ENCODE results near the gene MTHFS. TPM values are rescaled to one million over a fixed set of nuclear protein-coding genes. Genes with fewer than 3 reads are reported as not detected.

MTHFS gene
- total and polyA plus RNA-seq, 4 experiments from 2014 or later = 21.3 to 136 (median 44.2) TPM

DNA sequence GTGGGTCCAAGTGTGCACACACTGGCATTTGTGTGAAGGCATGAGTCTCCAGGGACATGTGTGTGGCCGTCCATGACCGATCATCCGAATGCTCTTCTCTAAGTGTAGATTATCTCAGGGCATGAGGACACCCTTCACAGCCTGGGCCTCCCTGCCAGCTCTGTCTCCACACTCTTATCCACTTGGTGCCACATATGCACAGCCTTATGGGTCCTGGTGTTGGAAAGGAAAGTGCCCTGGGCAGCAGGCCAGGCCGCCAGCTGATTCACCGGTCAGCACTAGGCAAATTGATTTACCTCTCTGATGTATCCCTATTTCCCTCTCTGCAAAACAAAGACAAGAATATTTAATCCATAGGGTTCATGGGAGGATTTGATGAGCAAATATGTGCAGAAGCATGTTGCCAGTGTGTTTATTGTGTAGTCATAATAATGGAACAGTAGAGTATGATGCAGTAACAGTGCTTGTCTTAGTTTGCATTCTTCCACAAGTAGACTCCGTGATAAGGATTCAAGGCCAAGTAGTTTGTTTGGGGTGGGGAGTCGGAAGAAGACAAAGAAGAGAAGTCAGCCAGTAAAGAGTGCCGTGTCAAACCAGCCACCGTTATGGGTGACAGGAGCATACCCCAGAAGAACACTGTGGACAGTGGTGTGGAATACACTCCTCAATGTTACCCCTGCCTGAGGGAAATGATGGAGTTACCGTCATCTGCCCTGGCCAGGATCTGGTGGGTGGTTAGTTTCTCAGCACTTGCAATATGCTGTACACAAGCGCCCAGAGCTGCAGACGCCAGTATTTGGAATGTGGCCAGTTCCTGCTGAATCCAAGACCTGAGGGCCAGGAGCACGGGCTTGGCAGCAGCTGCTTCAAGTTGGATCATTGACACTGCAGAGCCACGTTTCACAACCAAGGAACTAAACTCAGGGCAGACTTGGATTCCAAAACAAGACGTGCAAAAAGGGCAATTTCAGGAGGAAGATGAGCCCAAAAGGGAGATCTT lies 85.1 kb downstream of the MTHFS start:
- Mint-ChIP-seq H3K36me3 (no peaks in the 10 kb centered on the region), H3K27ac (no peak overlapping the region), H3K9me3 (peaks cover 0 to 3% (median 0%) of the 10 kb centered on the region in 8 donors), H3K27me3 (peaks cover 0 to 5% of the 10 kb centered on the region in 2 donors), H3K4me1 (no peaks in the 10 kb centered on the region), H3K4me3 (no peak overlapping the region)
- no peak overlapping the region for H3K27ac ChIP-seq (ENCODE audit: low read depth, low read length)
- H3K9me3 ChIP-seq (ENCODE audit: control insufficient read depth in 1 of 2, low read length in 2 of 2) = no peaks in the 10 kb centered on the region
- ChIA-PET POLR2A (ENCODE audit: partially characterized antibody) (no interaction called here), CTCF (ENCODE audit: partially characterized antibody) (no interaction called here)
- no peak for DNase-seq
- H3K27me3 ChIP-seq (ENCODE audit: insufficient read depth, low read length) = no peaks in the 10 kb centered on the region
- H3K36me3 ChIP-seq (ENCODE audit: insufficient read depth, low read length) = no peaks in the 10 kb centered on the region
- intact Hi-C loops (cut with micrococcal nuclease) = no loop called here
- H3K4me1 ChIP-seq (ENCODE audit: insufficient read depth, low read length) = no peaks in the 10 kb centered on the region
- no peak overlapping the region for H3K4me3 ChIP-seq (ENCODE audit: low read length in 2 of 2)

DNA sequence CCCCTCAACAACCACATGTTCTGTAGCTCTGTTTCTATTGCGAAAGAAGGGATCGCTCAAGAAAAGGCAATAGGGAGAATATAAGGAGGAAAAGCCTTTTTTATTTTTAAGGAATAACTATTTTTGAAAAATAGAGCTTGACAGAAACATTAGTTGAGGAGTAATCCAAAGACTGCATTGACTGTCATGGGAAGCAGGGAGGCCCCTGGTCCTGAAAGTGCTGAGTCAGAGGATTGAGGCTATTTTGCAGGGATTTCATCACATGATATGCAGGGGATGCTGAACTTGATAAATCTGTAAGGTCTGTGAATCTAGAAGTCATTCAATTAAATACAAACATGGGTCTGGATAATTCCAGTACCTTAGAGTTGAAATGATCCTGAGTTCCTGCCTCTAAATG lies 92.0 kb downstream of the MTHFS start:
- H3K9me3 ChIP-seq (ENCODE audit: control insufficient read depth in 1 of 2, low read length in 2 of 2) = no peaks in the 10 kb centered on the region
- H3K4me3 Mint-ChIP-seq = no peak overlapping the region
- no peak overlapping the region for H3K27ac ChIP-seq (ENCODE audit: low read depth, low read length)
- no peaks in the 10 kb centered on the region for H3K36me3 Mint-ChIP-seq
- peaks cover 0 to 3% (median 0%) of the 10 kb centered on the region in 8 donors for H3K9me3 Mint-ChIP-seq
- no peaks in the 10 kb centered on the region for H3K36me3 ChIP-seq (ENCODE audit: insufficient read depth, low read length)
- no peak overlapping the region for H3K27ac Mint-ChIP-seq
- no peaks in the 10 kb centered on the region for H3K4me1 ChIP-seq (ENCODE audit: insufficient read depth, low read length)
- H3K4me1 Mint-ChIP-seq = no peaks in the 10 kb centered on the region
- H3K27me3 ChIP-seq (ENCODE audit: insufficient read depth, low read length) = no peaks in the 10 kb centered on the region
- peaks cover 7 to 8% of the 10 kb centered on the region in 2 donors for H3K27me3 Mint-ChIP-seq
- H3K4me3 ChIP-seq (ENCODE audit: low read length in 2 of 2) = no peak overlapping the region
- CTCF ChIA-PET (ENCODE audit: partially characterized antibody) = no interaction called here
- POLR2A ChIA-PET (ENCODE audit: partially characterized antibody) = no interaction called here
- no peak for DNase-seq
- intact Hi-C loops (cut with micrococcal nuclease) = no loop called here

DNA sequence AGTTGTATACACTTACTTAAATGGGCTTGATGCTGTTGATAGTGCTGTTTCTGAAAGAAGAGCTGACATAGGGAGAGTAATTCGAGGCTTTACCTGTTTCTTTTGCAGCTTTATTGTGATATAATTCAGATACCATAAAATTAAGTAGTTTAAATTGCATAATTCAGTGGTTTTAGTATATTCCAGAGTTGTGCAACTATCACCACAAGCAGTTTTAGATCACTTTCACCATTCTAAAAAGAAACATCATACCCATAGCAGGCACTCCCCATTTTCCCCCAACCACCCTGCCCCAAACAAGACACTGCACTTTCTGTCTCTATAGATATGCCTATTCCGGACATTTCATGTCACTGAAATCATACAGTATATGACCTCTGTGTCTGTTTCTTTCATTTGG lies 98.5 kb downstream of the MTHFS start:
- no peak for DNase-seq
- Mint-ChIP-seq H3K36me3 (no peaks in the 10 kb centered on the region), H3K27ac (no peak overlapping the region), H3K9me3 (no peaks in the 10 kb centered on the region), H3K4me1 (no peaks in the 10 kb centered on the region), H3K27me3 (peaks cover 2% of the 10 kb centered on the region in 2 donors), H3K4me3 (no peak overlapping the region)
- no peak overlapping the region for H3K27ac ChIP-seq (ENCODE audit: low read depth, low read length)
- H3K9me3 ChIP-seq (ENCODE audit: control insufficient read depth in 1 of 2, low read length in 2 of 2) = no peaks in the 10 kb centered on the region
- H3K4me3 ChIP-seq (ENCODE audit: low read length in 2 of 2) = no peak overlapping the region
- H3K27me3 ChIP-seq (ENCODE audit: insufficient read depth, low read length) = no peaks in the 10 kb centered on the region
- no peaks in the 10 kb centered on the region for H3K36me3 ChIP-seq (ENCODE audit: insufficient read depth, low read length)
- ChIA-PET CTCF (ENCODE audit: partially characterized antibody) (no interaction called here), POLR2A (ENCODE audit: partially characterized antibody) (no interaction called here)
- intact Hi-C loops (cut with micrococcal nuclease) = no loop called here
- H3K4me1 ChIP-seq (ENCODE audit: insufficient read depth, low read length) = no peaks in the 10 kb centered on the region

Other genes with a start within 250 kb of the MTHFS start
- 10 to 100 TPM; 25.4 to 28.5 TPM for gene BCL2A1, start 74.2 kb upstream of the MTHFS start, total RNA-seq
- gene BCL2A1, start 74.2 kb upstream of the MTHFS start, polyA plus RNA-seq = 10 to 100 TPM; 26.5 to 28.0 TPM
- gene ZFAND6, start 162.7 kb upstream of the MTHFS start, total RNA-seq = 10 to 100 TPM; 58.3 to 60.9 TPM
- 100 to 1,000 TPM; 104 to 139 TPM for gene ZFAND6, start 162.7 kb upstream of the MTHFS start, polyA plus RNA-seq